GM19193 (cell line): ENCODE results near the gene KLHL40.

ENCODE experiments used
- POLR2A ChIP-seq: IDR thresholded peaks from 4 replicates; pipeline ENCODE4 v1.6.1; 2011; ENCODE audit not compliant: insufficient read depth, insufficient read length; ENCODE audit errors: extremely low read depth

KLHL40 gene

DNA sequence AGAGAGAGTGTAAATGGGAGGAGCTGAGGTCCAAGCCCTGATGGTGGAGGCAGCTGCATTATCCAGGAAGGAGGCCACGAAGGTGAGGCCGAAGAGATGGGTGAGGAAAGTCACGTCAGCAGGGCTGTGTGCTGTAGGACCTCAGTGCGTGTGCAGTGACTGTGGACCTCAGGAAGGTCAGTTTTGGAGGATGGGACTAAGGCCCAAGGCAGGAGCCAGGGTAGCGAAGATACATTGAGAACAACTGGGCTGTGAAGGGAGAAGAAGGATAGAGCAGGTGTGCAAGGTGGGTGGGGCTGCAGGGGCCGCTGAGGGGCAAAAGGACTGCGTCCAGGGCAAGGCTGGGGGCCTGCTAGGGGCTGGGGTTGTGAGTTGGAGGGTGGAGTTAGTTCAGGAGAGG lies 4.9 kb downstream of the KLHL40 start:
- no peak for TF ChIP-seq POLR2A

DNA sequence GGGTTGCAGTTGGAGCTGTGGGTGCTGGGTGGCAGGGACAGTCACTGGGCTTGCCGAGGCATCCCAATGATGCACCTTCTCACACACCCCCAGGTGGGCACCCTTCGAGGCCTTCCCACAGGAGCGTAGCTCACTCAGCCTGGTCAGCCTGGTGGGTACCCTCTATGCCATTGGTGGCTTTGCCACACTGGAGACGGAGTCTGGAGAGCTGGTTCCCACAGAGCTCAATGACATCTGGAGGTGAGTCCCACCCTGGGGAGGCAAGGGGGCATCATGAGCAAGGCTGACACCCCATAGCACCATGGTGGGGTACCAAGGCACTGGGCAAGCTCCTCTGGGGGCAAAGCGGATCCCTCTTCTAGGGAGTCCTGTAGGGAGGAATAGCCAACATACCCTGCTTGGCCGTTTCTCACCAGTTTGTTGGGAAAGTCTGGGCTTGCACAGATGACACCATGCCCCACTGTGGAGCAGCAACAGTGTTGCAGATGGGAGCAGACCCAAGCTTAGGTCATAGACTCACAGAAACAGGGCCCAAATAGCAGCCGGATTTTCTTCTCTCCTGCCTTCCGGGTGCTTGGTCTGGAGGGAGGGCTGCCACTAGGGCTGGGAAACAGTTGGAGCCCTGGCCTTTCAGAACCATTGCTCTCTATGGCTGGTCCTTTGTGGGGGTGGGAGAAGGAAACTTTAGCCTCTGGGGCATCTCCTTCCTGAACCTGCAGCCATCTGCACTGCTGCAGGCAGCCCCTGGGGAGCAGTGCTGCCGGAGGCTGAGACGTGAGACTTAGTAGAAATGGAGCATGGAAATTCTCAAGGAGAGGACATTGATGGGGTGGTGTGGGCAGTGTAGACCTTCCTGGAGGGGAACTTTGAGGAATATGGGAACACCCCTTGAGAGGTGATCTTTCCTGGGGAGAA lies 5.7 kb downstream of the KLHL40 start:
- TF ChIP-seq POLR2A, result no peak

DNA sequence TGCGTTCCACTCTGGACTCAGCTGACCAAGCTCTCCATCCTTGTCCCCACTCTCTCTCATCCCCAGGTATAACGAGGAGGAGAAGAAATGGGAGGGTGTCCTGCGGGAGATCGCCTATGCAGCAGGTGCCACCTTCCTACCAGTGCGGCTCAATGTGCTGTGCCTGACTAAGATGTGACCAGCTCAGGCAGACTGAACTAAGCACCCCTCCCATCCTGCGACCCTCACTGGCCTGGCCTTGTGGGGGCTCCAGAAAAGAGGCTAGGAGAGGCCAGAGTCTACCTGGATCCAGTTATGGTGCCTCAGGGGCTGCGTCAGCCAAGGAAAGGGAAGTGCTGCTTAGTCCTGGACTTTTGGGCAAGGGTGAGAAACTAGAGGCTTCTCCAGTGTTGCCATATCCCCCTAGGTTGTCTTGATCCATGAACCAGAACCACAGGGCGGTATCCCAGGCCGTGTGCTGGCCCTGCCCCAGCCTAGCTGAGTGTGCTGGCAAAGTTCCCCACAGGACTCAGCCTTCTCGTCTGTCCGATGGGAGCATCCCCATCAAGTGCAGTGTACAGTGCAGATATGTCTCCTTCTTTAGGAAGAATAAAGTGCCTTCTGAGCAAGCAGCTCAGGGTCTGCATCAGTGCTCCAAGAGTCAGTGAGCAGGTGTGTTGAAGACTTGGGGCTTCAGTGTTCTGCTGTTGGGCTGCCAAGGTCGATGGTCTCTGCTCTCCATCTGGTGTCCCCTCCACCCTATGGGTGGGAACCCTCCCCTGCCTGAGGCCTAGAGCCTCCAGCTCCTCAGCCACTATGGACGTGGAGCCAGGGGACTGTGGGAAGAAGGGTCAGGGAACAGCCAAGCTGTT lies 6.7 kb downstream of the KLHL40 start:
- no peak for TF ChIP-seq POLR2A

GRCh38 chr3:42692667-42693529 lies 7.6 kb downstream of the KLHL40 start:
- no peak for TF ChIP-seq POLR2A

DNA sequence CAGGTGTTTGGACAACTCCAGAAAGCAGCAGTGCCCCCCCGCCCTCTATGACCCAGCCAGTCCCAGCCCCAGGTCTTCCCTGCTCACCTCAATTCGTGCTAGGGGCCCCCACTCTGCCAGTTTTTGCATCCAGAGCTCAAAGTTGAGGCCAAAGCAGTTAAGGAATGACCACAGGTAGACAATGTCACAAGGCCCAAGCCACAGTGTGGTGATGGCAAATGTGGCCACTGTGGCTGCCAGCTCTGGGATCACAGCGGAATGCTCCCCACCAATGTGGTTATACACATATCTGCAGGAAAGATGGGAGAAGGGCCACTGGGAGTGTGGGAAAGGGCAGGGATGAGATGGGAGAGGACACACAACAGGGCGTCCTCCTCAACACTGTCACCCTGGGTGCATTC lies 8.2 kb downstream of the KLHL40 start:
- no peak for TF ChIP-seq POLR2A

- no peak for TF ChIP-seq POLR2A
Measured at GRCh38 chr3:42694366-42694765, 9.0 kb downstream of the KLHL40 start.

- TF ChIP-seq POLR2A, result no peak
Measured at GRCh38 chr3:42696356-42697288, 11.3 kb downstream of the KLHL40 start.

DNA sequence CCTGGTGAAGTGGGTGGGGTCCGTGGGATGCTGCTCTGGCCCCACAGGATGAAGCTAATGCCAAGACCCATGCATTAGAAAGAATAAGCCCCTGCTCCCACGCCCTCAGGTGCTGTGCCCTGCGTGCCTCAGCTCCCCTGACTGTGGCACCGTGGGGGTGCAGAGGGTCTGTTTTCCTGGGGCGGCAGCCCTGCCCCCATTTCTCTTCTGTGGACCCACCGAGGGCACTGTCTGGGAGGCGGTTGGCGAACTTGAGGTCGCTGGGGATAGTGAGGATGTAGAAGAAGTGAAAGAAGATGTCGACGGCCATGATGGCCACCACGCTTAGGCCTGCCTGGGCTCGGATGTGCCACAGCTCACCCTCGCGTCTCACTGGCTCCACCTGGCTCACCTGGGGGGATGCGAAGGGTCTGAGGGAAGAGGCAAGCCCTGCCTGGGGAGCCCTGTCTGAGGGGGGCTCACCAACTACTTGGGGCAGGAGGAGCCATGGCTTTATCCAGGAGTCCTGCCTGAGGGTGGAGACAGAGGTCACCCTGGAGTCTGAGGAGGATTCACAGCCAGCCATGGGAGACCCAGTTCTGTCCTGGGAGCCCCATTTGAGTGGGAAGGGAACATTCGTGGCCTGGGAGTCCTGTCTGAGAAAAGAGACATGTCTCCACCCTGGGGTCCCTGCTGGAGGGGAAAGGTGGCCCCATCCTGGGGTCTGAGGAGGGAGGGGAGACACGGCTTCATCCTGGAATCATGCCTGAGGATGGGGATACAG lies 12.1 kb downstream of the KLHL40 start:
- no peak for TF ChIP-seq POLR2A

DNA sequence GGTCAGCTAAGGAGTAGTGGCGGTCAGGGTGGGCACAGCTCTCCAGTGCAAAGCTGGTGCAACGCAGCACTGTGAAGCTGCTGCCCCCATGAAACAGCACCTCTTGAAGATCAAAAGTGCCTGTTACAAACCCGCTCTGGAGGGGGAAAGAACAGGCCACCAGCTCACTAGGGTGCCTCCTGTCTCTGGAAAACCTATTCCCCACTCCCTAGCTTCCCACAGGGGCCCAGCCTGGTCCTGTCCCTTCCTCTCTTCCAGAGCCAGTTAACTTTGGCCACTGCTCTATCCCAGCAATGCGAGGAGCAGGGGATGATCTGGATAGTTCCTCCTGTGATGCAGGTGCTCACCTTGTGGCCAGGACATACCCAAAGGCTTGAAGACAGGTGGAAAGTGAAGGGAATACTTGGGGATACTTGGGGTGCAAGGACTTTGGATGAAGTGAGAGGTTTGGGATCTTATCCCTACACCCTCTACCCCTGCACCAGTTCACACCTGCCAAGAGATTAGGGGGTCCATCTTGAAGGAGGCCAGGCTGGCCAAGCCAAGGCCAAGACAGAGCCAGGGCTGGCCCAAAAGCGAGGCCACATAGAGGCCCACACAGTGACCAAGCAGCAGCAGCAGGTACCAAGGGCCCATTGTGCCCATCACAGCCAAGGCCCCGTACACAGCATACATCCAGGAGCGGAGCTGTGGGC lies 13.0 kb downstream of the KLHL40 start:
- TF ChIP-seq POLR2A, result no peak

- no peak for TF ChIP-seq POLR2A
Measured at GRCh38 chr3:42698911-42699230, 13.5 kb downstream of the KLHL40 start.

- TF ChIP-seq POLR2A, result no peak
Measured at GRCh38 chr3:42699511-42699971, 14.2 kb downstream of the KLHL40 start.
